ENCODE results near the gene VEZT. TPM values are rescaled to one million over a fixed set of nuclear protein-coding genes. Genes with fewer than 3 reads are reported as not detected.

The VEZT gene
- total and polyA plus RNA-seq, 9 of the 15 experiments (the other 6 are each of a cell fraction or from before 2014, with no cell fraction given) = 16.1 to 61.5 (median 32.6) TPM

DNA sequence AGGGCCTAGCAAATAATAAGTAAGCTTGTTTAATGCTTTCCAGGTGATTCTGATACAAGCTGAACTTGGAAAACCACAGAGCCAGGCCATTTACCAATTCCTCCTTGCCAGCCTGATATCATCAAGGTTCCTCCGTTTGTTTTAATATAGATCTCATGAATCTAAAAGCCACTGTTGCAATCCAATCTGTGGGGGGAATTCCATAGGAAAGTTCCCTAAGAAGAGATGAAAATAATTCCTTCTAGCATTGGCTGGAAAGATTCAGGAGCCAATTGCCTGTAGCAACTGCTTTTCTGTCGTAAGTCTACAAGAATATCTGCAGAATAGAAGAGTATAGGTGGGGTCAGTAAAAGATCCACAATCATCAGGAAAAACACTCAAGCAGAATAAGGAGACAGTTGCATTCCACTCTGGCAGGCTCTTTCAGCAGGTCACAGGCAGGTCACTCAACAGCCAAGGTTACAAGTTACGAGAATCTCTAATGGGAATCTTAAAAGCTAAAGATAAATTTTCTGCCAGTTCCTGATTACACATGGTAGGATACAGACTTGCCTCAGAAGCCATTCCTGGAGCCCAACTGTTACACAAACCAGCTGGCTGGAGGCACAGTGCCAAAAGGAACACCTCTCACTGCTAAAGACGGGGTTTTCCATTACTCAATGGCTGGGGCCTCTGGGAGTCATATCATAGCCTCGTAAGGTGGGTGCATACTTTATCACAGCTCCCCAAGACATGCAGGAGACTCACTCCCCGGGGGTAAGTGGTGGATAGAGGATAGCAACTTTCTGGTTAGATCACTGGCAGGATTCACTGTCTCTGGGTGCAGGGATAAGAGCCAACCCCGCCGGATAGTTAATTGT is 44.0 kb upstream of the VEZT start (continued):
- no peak for TF ChIP-seq ZNF561 (CRISPR knock-in tag; conservative IDR thresholded peaks at IDR 0.05)
- TF ChIP-seq PURB (CRISPR knock-in tag; IDR thresholded peaks at IDR 0.05; ENCODE audit: low read depth) = no peak
- TF ChIP-seq HDAC1 (IDR thresholded peaks at IDR 0.05) = no peak; a peak in 1 of 4 replicates
- peak; percentile 71; the same call in 1 of the 2 replicates for TF ChIP-seq TAL1 (IDR thresholded peaks at IDR 0.05)
- TF ChIP-seq ZNF316 (IDR thresholded peaks at IDR 0.05) = no peak
- TF ChIP-seq MEF2A (IDR thresholded peaks at IDR 0.05; ENCODE audit: control insufficient read depth, low read depth, low read length) = no peak
- no peak for TF ChIP-seq BACH1 (tag; IDR thresholded peaks at IDR 0.05)
- no peak for TF ChIP-seq ZNF12 (CRISPR knock-in tag; IDR thresholded peaks at IDR 0.05)
- TF ChIP-seq KDM5B (IDR thresholded peaks at IDR 0.05; ENCODE audit: insufficient replicate concordance, low read depth, low read length) = no peak
- TF ChIP-seq, protein P1, sequence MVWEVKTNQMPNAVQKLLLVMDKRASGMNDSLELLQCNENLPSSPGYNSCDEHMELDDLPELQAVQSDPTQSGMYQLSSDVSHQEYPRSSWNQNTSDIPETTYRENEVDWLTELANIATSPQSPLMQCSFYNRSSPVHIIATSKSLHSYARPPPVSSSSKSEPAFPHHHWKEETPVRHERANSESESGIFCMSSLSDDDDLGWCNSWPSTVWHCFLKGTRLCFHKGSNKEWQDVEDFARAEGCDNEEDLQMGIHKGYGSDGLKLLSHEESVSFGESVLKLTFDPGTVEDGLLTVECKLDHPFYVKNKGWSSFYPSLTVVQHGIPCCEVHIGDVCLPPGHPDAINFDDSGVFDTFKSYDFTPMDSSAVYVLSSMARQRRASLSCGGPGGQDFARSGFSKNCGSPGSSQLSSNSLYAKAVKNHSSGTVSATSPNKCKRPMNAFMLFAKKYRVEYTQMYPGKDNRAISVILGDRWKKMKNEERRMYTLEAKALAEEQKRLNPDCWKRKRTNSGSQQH (CRISPR knock-in tag; IDR thresholded peaks at IDR 0.05) = no peak
- no peak for TF ChIP-seq ZNF436 (CRISPR knock-in tag; IDR thresholded peaks at IDR 0.05)
- TF ChIP-seq, protein P2, sequence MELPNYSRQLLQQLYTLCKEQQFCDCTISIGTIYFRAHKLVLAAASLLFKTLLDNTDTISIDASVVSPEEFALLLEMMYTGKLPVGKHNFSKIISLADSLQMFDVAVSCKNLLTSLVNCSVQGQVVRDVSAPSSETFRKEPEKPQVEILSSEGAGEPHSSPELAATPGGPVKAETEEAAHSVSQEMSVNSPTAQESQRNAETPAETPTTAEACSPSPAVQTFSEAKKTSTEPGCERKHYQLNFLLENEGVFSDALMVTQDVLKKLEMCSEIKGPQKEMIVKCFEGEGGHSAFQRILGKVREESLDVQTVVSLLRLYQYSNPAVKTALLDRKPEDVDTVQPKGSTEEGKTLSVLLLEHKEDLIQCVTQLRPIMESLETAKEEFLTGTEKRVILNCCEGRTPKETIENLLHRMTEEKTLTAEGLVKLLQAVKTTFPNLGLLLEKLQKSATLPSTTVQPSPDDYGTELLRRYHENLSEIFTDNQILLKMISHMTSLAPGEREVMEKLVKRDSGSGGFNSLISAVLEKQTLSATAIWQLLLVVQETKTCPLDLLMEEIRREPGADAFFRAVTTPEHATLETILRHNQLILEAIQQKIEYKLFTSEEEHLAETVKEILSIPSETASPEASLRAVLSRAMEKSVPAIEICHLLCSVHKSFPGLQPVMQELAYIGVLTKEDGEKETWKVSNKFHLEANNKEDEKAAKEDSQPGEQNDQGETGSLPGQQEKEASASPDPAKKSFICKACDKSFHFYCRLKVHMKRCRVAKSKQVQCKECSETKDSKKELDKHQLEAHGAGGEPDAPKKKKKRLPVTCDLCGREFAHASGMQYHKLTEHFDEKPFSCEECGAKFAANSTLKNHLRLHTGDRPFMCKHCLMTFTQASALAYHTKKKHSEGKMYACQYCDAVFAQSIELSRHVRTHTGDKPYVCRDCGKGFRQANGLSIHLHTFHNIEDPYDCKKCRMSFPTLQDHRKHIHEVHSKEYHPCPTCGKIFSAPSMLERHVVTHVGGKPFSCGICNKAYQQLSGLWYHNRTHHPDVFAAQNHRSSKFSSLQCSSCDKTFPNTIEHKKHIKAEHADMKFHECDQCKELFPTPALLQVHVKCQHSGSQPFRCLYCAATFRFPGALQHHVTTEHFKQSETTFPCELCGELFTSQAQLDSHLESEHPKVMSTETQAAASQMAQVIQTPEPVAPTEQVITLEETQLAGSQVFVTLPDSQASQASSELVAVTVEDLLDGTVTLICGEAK (IDR thresholded peaks at IDR 0.05) = no peak
- TF ChIP-seq, protein P2 (CRISPR knock-in tag; IDR thresholded peaks at IDR 0.05) = no peak
- TF ChIP-seq ZNF583 (CRISPR knock-in tag; IDR thresholded peaks at IDR 0.05) = no peak
- no peak for TF ChIP-seq ZNF586 (CRISPR knock-in tag; conservative IDR thresholded peaks at IDR 0.05)
- peak; percentile 85 for TF ChIP-seq TEAD4 (IDR thresholded peaks at IDR 0.05; ENCODE audit: low read length)
- no peak for TF ChIP-seq TEAD4 (CRISPR knock-in tag; IDR thresholded peaks at IDR 0.05; ENCODE audit: borderline replicate concordance)
- TF ChIP-seq ZNF121 (CRISPR knock-in tag; conservative IDR thresholded peaks at IDR 0.05) = no peak
- 0 out of 2 replicates have a peak, but pooled peaks have one; percentile 35 for TF ChIP-seq XRCC5 (IDR thresholded peaks at IDR 0.05; ENCODE audit: low read depth, low read length)

Measured in K562 (cell line).